Chondrocyte (in vitro differentiated cells): ENCODE results near the gene PPP6R2. TPM values are rescaled to one million over a fixed set of nuclear protein-coding genes. Genes with fewer than 3 reads are reported as not detected.
A peak's percentile ranks its signal among the peaks of the same experiment; 100 is the strongest.

Source experiments
- DNase-seq: peaks from one replicate; pipeline ENCODE4 v3.0.0; 2021; ENCODE audit warnings: mixed read lengths, low spot score
- H3K27ac Mint-ChIP-seq: one replicate; pipeline ENCODE4 v1.8.0; 2021; ENCODE audit warnings: mild to moderate bottlenecking, moderate library complexity, mixed read lengths; ENCODE audit not compliant: unreplicated experiment
- H3K27me3 Mint-ChIP-seq: 2 replicates; pipeline ENCODE4 v1.8.0; 2021; ENCODE audit warnings: low read depth, mixed read lengths
- H3K36me3 Mint-ChIP-seq: 2 replicates; pipeline ENCODE4 v1.8.0; 2021; ENCODE audit warnings: low read depth, mixed read lengths
- H3K4me1 Mint-ChIP-seq: 2 replicates; pipeline ENCODE4 v1.8.0; 2021; ENCODE audit warnings: low read depth, mild to moderate bottlenecking, mixed read lengths
- H3K4me3 Mint-ChIP-seq: one replicate; pipeline ENCODE4 v1.8.0; 2021; ENCODE audit warnings: mild to moderate bottlenecking, moderate library complexity, mixed read lengths; ENCODE audit not compliant: unreplicated experiment
- H3K9me3 Mint-ChIP-seq: 2 replicates; pipeline ENCODE4 v1.8.0; 2021; ENCODE audit warnings: low read depth, mixed read lengths
- total RNA-seq: library from RNA; stranded (reverse); gene quantifications from 3 replicates; pipeline ENCODE4 v1.2.1, GENCODE V29; 2021
- TF ChIP-seq, protein P1 (sequence below): fragments of 200-600 bp; sonication (generic); IDR thresholded peaks from 2 replicates; pipeline ENCODE4 v1.5.0; 2021; ENCODE audit warnings: antibody characterized with exemption, mild to moderate bottlenecking, moderate library complexity

The PPP6R2 gene
- total RNA-seq, 1 donor from 2014 or later = 47.1 TPM

- peaks cover 62% of the 10 kb centered on the region for H3K4me1 Mint-ChIP-seq
- H3K27me3 Mint-ChIP-seq = no peaks in the 10 kb centered on the region
- no peaks in the 10 kb centered on the region for H3K36me3 Mint-ChIP-seq
- H3K4me3 Mint-ChIP-seq = peak overlapping the region; percentile 95
- TF ChIP-seq, protein P1, sequence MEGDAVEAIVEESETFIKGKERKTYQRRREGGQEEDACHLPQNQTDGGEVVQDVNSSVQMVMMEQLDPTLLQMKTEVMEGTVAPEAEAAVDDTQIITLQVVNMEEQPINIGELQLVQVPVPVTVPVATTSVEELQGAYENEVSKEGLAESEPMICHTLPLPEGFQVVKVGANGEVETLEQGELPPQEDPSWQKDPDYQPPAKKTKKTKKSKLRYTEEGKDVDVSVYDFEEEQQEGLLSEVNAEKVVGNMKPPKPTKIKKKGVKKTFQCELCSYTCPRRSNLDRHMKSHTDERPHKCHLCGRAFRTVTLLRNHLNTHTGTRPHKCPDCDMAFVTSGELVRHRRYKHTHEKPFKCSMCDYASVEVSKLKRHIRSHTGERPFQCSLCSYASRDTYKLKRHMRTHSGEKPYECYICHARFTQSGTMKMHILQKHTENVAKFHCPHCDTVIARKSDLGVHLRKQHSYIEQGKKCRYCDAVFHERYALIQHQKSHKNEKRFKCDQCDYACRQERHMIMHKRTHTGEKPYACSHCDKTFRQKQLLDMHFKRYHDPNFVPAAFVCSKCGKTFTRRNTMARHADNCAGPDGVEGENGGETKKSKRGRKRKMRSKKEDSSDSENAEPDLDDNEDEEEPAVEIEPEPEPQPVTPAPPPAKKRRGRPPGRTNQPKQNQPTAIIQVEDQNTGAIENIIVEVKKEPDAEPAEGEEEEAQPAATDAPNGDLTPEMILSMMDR = peak; percentile 51
- peak overlapping the region; percentile 99 for H3K27ac Mint-ChIP-seq
- H3K9me3 Mint-ChIP-seq = no peaks in the 10 kb centered on the region
- no peak for DNase-seq
These were observed 39.1 kb upstream of the PPP6R2 start for GRCh38 chr22:50303848-50304527.

DNA sequence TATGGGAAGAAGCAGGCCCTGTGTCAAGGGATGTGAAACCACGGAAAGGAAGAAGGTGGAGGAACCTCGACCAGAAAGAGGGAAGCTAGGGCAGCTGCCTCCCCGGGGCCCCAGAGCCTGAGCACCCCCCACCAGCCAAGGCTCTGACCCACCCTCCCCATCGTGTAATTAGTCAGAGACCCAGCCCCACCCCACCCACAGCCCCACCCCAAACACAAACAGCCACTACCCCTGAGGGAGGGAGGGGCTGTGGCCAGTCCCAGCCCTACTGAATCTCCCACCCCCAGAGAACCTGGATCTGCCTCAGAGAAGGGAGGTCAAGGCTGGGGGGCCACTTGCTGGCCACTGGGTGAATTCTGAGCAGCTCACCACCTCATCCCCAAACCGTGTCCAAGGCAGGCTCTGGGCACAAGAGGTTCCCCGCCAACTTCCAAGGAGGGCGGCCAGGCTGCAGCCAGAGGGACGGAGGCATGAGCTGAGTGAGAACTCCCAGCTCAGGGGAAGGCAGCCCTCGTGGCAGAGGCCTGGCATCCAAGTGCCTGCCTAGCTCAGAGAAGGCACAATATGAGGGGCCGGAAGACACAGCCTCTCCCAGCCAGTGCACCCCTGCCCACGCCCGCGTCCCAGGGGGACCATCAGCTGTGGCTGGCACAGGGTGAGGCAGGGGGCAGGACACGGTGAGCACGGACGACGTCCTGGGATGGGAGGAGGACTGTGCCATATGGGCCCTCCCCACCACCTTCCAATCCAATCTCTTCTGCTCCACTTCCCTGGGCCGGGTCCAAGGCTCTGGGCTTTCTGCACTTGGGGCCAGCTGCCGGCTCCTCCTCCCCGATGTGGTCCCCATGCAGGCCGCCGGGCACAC is 38.4 kb upstream of the PPP6R2 start:
- Mint-ChIP-seq H3K9me3 (no peaks in the 10 kb centered on the region), H3K27me3 (no peaks in the 10 kb centered on the region), H3K4me1 (peaks cover 69% of the 10 kb centered on the region), H3K4me3 (peak overlapping the region; percentile 95), H3K27ac (peak overlapping the region; percentile 99), H3K36me3 (no peaks in the 10 kb centered on the region)
- TF ChIP-seq, protein P1 = no peak
- no peak for DNase-seq

GRCh38 chr22:50305393-50305922 is 37.7 kb upstream of the PPP6R2 start:
- TF ChIP-seq, protein P1 = no peak
- Mint-ChIP-seq H3K27me3 (no peaks in the 10 kb centered on the region), H3K27ac (peak overlapping the region; percentile 99), H3K4me3 (peak overlapping the region; percentile 95), H3K4me1 (peaks cover 69% of the 10 kb centered on the region), H3K9me3 (no peaks in the 10 kb centered on the region), H3K36me3 (no peaks in the 10 kb centered on the region)
- no peak for DNase-seq

- H3K27ac Mint-ChIP-seq = peak overlapping the region; percentile 99
- TF ChIP-seq, protein P1 = no peak
These were observed 37.1 kb upstream of the PPP6R2 start for GRCh38 chr22:50305923-50306566.

More at GRCh38 chr22:50305923-50306566, 37.1 kb upstream of the PPP6R2 start:
- H3K9me3 Mint-ChIP-seq = no peaks in the 10 kb centered on the region
- no peak for DNase-seq
- H3K27me3 Mint-ChIP-seq = no peaks in the 10 kb centered on the region
- H3K4me1 Mint-ChIP-seq = peaks cover 66% of the 10 kb centered on the region
- peak overlapping the region; percentile 95 for H3K4me3 Mint-ChIP-seq
- no peaks in the 10 kb centered on the region for H3K36me3 Mint-ChIP-seq
